HG03039 (cell line): ENCODE results near the gene CNDP2.
A peak's percentile ranks its signal among the peaks of the same experiment; 100 is the strongest.
"Not testable (repeated sequence)": the region's sequence is repeated elsewhere in the genome, so short reads cannot be mapped to it uniquely, and the experiment has no call there.

Source experiments
- ATAC-seq: cut with Tn5 transposase; IDR thresholded peaks from one replicate; pipeline ENCODE4 v1.9.1; 2021; ENCODE audit warnings: mild to moderate bottlenecking, moderate library complexity; ENCODE audit not compliant: unreplicated experiment

CNDP2 gene

DNA sequence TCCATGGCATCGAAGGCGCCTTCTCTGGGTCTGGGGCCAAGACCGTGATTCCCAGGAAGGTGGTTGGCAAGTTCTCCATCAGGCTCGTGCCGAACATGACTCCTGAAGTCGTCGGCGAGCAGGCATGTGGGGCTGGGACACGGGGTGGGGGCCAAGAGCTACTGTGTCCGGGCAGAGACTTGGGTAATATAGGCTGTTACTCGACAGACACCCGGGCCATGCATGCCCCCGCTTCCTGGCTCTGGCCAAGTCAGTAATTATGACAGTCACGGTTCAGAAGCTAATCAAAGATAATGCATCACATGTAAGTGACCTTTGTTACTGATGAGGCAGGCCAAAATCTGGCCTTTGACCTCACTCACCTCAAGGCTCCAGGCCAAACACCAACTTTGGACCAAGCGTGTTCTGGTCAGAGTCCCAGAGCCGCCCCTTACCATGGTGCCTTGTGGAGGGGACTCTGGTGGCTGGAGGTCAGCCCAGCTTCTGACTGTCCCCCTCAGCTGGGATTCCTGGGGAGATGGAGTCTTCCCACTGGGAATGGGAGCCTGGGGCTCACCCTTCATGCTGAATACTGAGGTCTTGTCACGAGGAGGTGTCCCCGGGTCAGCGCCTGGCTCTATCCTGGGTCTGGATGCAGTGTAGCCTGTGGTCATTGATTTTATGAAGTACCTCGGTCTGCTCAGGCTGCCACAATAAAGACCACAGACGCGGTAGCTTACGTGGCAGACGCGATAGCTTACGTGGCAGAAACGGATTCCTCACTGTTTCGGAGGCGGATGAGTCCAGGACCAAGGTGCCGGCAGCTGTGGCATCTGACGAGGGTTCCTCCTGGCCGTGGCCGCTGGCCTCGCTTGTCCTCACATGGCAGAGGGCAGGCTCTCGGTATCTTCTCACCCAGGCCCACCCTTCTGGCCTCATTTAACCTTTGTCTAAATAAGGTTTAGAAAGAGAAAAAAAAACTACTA, 20.4 kb downstream of the CNDP2 start:
- no peak for ATAC-seq

DNA sequence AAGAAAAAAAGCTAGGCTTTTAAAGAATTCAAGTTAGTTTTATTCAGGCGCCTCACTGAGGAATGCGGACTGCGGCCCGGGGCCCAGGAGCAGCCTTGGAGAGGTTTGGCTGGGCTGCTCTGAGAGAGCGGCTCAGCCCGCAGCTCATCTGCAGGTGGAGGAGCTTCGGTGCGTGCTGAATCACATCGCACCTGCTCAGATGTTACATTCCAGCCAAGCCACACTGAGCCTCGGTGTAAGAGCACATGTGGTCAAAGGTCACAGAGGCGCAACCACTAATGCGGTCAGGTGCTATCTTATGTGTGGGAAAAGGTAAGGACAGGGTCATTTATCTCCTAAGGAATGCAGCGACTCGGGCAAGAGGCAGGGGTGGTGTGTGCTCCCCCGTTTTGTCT, 21.1 kb downstream of the CNDP2 start:
- no peak for ATAC-seq

DNA sequence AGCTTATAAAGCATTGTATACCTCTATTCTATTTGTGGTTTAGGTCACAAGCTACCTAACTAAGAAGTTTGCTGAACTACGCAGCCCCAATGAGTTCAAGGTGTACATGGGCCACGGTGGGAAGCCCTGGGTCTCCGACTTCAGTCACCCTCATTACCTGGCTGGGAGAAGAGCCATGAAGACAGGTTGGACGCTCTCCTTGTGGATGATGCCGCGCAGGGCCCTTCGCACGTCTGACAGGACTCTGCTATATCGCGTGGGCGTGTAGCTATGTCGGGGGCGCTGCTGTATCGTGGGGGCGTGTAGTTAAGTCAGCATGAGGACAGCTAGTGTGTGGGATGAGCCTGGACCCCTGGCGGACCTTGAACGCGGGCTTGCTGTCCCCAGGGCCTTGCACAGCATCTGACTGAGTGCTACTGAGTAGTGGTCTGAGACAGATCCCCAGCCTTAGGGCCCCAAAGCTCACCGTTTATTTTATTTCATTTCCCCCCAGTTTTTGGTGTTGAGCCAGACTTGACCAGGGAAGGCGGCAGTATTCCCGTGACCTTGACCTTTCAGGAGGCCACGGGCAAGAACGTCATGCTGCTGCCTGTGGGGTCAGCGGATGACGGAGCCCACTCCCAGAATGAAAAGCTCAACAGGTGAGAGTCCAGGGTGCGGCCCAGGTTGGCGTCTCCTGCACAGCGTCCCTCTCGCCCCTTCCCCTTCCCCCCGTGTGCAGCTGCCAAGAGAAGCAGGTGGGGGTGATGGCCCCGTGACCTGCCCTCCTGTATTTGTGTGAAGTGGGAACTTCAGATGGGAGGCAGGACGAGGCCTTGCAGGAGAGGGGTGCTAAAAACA, 22.5 kb downstream of the CNDP2 start:
- no peak for ATAC-seq

DNA sequence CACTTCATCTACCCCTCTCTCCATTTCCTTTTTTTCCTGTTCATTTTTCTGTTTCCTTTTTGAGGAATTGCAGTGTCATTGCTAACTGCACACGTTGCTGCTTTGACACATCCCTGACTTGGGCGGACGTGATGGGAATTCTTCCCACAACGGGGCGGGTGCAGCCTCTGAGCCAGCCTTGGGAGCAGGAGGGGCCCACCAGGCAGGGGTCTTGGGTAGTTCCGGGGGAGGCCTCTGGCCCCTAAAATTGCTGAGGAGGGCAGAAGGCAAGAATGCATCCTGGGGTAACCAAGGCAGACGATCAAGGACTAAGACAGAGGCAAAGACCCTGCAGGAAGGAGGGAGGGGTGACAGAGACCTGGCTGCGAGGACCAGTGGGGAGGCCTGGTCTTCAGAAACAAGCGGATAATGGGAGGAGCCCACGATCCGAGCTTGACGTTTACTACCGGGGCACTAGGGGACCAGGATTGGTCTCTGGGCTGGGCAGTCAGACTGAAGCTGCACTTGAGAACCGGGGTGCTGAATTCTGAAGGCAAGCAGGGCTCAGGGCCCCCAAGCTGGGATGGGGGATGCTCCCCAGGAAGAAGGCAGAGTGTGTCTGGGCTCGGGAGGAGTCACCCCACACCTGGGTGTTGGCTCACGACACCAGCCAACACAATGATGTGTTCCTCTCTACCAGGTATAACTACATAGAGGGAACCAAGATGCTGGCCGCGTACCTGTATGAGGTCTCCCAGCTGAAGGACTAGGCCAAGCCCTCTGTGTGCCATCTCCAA, 23.3 kb downstream of the CNDP2 start:
- no peak for ATAC-seq

DNA sequence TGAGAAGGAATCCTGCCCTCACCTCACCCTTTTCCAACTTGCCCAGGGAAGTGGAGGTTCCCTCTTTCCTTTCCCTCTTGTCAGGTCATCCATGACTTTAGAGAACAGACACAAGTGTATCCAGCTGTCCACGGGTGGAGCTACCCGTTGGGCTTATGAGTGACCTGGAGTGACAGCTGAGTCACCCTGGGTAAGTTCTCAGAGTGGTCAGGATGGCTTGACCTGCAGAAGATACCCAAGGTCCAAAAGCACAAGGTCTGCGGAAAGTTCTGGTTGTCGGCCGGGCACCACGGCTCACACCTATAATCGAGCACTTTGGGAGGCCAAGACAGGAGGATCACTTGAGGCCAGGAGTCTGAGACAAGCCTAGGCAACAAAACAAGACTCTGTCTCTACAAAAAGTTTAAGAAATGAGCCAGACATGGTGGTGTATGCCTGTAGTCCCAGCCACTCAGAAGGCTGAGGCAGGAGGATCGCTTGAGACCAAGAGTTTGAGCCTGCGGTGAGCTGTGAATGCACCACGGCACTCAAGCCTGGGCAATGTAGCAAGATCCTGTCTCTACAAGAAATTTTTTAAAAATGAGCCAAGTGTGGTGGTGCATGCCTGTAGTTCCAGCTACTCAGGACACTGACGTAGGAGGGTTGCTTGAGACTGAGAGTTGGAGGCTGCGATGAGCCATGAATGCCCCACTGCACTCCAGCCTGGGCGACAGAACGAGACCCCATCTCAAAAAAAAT, 24.1 kb downstream of the CNDP2 start:
- no peak for ATAC-seq

DNA sequence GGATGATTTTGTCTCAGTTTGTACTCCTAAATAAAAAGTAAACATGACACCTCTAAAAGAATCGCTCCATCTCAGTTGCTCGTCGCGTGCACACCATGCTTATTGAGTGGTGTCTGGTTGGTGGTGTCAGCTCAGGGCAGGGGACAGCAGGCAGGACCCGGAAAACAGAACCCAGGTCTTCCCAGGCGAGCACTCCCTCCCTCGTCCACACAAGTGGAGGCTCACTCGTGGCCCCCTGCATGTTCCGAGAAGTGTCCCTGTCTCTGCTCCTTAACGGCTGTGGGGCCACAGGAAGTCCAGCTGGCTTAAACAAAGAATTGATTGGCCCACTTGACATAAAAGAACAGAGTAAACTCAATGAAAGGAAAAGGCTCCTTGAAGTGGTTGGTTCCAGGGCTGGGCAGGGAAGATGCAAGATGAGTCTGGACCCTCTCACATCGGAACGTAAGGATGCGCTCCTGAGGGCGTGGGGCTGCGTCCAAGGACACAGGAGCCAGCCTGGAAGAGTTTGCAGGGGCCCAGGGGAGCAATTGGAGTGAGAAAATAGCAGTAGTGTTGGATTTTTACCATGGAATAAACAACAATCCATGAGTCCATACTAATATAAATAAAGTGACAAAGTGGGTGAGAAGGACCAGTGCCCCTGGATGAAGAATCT, 25.0 kb downstream of the CNDP2 start:
- ATAC-seq = no peak

DNA sequence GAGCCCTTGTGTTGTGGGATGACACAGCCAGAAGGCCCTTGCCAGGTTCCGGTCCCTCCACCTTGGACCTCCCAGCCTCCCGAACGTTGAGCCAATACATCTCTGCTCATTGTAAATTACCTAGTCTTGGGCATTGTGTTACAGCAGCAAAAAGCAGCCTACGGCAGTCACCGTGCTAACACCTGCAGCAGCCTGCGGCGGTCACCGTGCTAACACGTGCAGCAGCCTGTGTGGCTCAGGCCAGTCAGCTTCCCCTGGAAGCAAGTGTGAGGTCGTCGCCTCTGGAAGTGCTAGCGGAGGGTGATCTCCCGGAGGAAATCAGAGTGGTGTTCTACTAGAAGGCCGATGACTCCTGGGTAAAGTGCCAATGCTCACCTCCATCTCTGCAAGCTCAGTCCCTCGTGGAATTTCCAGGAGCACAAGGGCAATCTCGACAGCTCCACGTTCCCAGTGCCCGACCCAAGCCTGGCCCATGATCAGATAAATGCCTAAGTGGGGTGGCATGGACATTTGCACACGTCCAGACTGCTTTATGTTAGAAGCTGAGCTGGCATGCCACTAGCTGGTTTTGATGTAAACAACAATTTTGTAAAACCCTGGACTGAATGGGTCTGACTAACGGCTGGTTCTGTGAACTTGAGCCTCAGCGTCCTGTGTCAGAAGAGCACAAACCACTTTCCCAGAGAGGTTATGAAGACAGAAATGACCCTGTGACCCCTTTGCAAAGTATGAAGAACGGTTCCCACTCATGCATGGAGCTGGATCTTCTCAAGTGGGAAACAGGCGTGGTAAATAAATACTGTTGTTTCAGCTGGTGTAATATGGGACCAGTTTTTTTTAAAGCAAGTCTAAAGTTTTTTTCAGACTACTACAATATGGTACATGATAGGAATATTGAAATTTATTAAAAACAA, 26.7 kb downstream of the CNDP2 start:
- ATAC-seq = no peak

DNA sequence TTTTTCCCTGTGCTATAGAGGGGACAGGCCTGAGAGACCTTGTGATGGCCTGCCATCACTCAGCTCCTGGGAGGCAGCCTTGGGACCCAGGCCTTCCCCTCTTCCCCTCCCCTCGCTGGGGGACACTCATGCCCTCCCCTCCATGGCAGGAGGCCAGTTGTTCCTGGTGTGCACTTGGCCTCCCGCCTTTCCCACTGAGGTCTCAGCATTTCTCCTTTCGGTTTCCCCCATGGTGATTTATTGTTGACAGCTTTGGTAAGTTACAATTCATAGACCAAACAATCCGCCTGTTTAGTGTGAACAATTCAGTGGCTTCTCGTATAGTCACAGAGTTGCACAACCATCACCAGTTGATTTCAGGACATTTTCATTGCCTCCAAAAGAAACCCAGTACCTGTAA, 27.9 kb downstream of the CNDP2 start:
- no peak for ATAC-seq

DNA sequence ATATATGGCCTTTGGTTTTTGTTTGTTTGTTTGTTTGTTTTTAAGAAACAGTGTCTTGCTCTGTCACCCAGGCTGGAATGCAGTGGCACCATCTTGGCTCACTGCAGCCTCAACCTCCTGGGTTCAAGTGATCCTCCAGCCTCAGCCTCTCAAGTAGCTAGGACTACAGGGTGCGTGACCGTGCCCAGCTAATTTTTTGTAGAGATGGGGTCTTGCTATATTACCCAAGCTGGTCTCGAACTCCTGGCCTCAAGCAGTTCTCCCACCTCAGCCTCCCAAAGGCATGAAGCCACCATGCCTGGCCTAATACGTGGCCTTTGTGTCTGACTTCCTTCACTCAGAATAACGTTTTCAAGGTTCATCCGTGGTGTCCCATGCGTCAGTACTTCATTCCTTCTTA, 28.8 kb downstream of the CNDP2 start:
- not testable (repeated sequence) for ATAC-seq

DNA sequence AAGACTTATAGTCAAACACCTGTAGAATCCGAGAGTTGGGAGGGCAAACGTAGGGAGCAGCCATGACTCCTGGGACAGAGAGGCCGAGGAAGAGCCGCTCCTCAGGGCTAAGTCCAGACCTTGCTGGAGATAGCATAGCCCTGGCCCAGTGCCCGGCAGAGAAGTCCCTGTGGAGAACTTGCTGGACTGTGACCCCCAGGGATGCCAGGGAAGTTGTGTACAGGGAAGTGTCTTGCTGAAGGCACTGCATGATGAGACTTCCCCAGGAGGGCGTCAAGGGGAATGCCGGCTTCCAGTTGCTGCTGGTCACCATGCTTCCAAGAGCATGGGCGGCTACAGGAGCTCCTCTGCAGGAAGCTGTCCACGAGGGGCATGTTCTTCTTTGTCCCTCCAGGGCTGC, 29.6 kb downstream of the CNDP2 start:
- ATAC-seq = no peak

DNA sequence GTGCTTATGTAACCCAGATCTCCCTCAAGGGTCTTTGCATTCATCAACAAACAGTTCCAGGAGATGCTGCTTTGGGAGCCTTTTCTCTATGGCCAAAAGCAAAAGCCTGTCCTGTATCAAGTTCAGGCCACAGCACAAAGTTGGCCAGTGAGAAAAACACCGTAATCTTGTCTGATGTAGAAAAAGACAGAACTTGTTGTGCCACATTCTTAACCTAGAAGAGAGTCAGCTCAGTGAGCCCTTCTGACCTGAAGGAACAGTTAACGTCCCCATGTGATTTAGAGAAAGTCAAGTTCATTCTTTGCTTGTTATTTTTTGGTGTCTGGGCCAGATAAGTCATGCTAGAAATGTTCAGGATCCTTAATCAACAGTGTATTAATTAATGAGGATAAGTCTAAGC, 30.3 kb downstream of the CNDP2 start:
- no peak for ATAC-seq

DNA sequence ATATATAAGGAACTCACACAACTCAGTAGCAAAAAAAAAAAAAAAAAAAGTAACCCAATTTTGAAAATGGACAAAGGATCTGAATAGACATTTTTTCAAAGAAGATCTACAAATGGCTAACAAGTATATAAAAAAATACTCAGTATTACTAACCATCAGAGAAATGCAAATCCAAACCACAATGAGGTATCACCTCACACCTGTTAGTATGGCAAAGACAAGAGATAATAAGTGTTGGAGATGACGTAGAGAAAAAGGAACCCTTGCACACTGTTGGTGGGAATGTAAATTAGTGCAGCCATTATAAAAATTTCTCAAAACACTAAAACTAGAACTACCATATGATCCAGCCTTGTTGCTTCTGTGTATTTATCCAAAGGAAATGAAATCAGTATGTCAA, 32.3 kb downstream of the CNDP2 start:
- ATAC-seq = peak; percentile 68

DNA sequence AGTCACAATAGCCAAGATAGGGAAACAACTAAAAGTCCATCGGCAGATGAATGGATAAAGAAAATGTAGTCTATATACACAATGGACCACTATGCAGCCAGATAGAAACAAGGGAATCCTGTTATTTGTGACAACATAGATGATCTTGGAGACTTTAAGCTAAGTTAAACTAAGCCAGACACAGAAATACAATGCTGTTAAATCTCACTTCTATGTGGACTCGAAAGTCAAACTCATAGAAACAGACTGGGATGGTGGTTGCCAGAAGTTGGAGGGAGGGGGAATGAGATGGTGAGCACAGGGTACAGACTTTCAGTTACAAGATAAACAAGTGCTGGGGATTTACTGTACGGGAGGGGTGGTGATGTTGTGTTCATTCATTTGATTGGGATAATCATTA, 32.8 kb downstream of the CNDP2 start:
- ATAC-seq = no peak

DNA sequence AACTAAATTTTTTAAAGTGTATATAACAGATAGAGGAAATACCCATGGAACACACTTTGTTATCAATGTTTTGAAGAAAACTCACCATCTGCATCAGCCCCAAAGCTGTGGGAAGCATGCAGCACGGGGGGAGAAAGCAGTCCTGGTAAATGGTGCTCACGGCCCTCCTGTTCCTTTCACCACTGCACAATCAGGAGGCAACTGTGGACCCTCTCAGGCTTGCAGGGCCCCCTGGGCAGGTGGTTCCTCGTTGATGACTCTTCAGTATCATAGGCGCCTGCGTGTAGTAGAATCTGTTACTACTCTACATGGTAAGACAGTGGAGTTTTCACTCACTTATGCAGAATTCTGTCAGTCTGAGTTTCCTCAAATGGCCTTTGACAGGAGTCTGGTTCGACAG, 33.2 kb downstream of the CNDP2 start:
- ATAC-seq = no peak

DNA sequence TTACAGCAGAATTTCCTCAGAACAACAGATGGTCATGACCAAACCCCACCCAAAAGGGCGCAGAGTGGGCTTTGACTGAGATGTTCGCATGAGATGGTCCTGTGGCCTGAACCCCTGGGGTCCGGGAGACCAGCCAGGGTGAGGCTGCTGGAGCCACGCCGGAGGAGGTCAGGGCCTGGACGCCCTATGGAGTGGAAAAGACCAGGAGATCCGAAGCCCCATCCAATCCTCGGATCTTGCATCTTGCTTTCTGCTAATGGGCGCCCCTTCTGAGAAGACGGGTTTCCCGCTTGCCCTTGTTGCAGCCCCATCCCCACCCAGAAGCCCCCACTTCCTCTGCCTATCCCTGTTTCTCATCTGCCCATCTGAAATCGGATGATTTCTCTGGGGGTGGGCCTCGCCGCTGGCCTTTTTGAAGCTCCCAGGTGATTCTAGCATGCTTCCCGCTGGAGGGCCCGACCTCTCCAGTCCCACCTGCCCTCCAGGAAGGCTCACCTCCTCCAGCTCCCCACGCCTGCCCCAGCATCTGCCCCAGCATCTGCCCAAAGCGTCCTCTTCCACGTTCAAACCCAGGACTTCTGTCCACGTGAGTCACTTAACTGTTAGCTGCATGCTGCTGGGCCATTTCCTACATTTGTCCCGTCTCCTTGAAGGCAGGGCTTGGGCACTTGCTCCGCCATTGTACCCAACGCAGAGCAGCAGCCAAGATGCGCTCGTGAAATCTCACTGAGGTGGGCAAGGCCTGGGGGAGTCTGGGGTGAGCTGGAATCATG, 33.8 kb downstream of the CNDP2 start:
- ATAC-seq = no peak

DNA sequence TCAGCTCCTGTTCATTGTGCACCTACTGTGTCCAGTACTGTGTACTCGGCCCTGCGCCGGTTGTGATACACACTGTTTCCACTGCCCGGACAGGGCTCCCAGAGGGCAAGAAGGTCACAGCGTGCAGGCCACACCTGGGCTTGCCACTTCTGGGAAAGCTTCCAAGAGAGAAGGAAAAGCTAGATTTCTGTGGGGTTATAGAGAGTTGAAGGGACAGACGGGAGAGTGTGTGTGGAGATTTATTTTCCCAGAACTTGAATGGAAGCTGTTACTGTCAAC, 34.4 kb downstream of the CNDP2 start:
- ATAC-seq = no peak

DNA sequence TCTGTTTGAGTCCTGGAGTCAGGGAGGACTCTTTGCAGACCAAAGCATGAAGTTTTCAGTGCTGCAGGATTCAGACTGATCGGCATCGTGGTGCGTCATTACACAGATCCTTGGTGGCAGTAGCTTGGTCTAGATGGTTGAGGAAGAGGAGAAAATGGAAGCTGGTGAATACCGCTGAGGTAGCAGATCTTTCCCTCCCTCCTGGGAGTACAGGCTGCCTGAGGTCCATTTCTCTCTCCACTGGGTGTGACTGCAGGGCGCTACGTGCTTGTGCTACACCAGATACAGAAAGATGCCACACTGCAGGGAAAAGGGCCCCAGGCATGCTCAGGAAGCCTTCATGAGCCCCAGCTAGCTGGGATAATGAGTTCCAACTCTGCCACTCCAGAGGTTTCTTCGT, 34.9 kb downstream of the CNDP2 start:
- no peak for ATAC-seq

DNA sequence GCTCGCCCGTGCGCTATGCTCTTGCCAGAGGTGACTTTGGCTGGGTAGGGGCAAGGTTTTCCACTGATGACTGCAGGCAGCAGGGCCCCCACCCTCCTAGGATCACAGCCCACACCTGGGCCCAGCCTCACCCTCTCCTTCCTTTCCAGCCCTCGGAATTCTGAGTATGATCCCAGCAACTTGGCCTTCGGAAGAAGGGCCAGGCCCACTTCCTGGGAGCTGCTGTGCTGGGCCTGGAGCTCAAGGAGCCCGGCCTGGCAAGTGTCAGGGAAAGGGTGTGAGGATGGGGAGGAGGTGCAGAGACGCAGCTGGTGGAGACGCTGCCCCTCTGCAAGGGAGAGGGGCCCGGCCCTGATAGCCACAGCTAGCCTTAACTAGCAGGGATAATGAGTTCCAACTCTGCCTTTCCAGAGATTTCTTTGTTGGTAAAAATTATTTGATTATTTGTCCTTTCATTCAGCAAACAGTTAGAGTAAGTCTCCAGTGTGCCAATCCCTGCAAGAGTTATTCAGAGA, 36.4 kb downstream of the CNDP2 start:
- ATAC-seq = no peak
